Measurements from ENCODE around the gene SEC24C.
"Not testable (repeated sequence)": the region's sequence is repeated elsewhere in the genome, so short reads cannot be mapped to it uniquely, and the experiment has no call there.

SEC24C gene

DNA sequence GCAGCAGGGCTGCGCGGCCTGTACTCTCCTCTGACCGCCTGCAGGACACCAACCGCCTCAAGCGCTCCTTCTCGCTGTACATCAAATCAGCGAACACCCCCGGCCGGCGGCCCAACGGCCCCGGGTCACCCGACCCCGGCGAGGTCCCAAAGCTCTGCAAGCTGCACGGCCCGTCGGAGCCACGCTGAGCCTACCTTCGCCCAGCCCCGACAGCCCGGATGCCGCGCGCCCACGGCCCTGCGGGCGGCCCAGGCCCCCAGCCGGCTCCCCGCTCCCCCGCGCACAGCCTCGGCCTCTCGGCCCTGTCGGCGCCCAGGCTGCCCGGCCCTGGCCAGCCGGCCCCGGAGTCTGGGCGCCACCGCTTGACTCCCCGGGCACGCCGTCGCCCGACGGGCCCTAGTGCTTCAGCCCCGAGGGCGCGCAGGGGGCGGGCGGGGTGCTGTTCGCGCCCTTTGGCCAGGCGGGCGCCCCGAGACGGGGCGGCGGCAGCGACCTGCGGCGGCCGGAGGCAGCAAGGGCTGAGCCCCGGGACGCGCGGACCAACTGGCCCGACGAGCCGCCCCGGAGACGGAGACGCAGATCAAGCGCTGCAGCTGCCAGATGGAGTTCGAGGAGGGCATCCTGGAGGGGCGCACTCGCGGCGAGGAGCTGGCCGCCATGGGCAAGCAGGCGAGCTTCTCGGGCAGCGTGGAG, 11.1 kb upstream of the SEC24C start:
- DNase-seq = no peak

DNA sequence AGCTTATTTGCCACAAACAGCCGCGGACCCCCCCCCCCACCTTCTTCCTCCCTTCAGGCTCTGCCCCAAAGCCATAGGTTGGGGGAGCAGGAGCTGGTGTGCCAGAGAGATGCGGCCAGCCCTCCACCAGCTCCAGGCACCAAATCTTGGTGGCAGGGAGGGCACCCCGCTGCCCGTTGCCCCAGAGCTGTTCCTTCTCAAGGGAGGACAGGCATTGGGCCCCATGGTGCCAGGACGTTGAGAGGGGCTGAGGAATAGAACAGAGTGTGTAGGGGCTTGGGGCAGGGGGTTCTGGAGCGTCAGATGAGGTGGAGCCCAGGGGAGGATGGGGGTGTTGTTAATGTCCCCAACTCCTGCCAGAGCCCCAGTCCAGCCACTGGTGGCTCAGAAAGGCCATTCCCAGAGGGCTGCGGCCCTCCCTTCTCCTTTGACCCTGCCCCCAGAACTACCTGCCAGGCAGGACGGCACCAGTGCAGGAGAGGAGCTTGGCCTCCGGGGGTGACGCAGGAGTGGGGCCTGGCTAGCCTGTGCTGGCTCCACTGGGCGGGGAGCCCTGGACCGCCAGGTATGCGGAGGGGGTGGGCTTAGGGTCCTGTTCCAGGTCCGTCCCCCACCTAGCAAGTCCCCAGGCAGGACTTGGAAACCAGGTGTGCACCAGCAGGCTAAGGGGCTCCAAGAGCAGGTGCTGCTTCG, 10.0 kb upstream of the SEC24C start:
- DNase-seq = no peak

DNA sequence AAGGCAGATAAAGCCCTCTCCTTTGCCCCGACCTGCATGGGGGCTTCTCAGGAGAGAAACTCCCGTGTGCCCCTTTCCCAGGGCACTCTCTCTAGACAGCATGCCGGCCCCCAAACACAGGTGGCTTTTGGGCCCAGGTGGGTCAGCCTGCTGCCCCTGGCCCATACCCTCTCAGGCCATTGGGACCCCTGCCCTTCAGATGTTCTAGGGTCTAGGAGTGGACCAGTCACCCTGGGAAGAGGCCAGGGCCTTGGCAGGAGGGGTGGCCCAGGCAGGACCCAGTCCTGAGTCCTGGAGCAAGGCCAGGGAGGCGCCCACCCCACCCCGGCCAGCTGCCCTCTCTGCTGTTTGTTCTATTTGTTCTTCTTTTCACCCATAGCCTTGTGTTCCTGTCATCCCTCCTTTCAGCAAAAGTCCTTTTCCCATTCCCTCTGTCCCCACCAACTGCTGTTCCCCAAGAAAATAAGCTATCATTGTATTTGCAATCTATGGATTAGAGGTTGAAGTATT, 9.3 kb upstream of the SEC24C start:
- no peak for DNase-seq

DNA sequence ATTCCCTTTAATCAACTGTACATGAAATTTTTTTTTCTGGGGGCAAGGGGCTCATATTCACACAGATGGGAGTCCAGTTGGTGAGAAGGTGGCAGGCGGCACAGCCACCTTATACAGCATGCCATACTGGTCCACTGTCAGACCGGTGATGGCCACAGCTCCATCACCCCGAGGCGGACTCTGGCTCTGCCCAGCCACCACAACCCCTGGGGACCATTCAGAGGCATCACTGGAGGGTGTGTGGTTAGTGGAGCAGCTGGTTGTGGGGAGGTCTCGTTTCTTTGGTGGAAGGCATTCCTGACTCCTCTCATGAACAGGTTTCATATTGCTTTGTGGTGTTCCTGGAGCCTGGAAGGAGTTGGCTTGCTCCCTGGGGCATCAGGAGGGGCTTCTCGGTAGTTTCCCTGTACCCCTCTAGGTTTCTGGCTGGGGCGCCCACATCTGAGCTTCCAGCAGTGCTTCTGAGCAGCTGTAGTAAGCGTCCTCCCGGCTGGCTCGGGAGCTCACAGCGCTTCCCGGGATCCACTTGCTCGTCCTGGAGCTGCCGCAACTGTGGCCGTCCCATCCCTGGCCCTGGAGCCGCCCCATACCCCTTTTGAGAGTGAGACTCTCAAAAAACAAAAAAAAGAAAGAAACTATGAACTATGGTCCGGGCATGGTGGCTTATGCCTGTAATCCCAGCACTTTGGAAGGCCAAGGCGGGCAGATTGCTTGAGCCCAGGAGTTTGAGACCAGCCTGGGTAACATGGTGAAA, 3.5 kb upstream of the SEC24C start:
- DNase-seq = not testable (repeated sequence)

DNA sequence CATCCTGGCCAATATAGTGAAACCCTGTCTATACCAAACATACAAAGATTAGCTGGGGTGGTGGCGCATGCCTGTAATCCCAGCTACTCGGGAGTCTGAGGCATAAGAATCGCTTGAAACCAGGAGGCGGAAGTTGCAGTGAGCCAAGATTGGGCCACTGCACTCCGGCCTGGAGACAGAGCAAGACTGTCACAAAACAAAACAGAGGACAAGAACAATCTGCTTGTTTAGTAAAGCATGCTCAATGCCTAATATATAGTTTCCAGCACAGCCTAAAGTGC, 1.8 kb upstream of the SEC24C start:
- no peak for DNase-seq

DNA sequence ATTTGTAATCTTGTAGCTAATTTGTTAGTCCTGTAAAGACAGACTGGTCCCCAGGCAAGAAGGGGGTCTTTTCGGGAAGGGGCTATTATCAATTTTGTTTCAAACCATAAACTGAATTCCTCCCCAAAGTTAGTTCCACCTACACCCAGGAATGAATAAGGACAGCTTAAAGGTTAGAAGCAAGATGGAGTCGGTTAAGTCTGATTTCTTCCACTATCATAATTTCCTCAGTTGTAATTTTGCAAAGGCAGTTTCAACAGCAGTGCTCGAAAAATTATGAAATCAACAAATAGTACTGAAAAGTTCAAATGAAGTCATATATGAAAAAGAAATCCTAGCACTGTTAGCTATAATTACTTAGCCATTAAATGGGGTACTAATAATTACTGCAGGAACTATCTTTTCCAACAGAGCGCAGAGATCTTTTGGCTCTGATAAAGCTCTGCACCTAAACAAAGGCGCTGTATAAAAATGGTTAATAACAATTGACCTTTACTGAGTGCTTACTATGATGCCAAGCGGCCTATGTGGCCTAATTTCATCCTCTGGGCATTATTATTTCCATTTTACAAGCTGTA, 756 bp upstream of the SEC24C start:
- DNase-seq = no peak

DNA sequence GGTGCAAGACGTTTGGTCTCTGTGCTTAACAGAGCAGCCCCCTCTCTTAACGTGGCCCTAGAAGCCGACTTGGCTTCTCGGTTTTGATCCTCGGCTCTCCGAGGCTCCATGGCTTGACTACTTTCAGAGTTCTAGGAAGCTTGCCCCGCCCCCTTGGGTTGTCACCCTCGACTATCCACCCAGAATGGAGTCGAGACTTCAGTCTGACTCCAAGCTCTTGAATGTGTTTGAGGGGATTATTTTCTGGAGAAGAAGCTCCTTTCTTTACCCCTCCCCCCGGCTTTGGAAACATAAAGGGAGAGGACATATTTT, 448 bp downstream of the SEC24C start:
- peak; percentile 71 to 80 for DNase-seq

DNA sequence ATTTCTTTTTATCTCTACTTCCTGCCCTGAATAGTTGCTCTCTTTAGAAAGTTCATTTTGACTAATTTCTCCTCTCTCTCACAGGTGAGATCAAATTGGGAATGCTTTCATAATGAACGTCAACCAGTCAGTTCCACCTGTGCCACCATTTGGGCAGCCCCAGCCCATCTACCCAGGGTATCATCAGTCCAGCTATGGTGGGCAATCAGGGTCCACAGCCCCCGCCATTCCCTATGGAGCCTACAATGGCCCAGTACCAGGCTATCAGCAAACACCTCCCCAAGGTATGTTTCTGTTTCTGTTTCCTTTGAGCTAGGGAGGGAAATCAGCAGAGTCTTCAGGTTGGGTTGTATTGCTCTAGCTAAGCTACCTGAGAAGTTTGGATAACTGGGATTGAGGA, 2.5 kb downstream of the SEC24C start:
- no peak for DNase-seq

DNA sequence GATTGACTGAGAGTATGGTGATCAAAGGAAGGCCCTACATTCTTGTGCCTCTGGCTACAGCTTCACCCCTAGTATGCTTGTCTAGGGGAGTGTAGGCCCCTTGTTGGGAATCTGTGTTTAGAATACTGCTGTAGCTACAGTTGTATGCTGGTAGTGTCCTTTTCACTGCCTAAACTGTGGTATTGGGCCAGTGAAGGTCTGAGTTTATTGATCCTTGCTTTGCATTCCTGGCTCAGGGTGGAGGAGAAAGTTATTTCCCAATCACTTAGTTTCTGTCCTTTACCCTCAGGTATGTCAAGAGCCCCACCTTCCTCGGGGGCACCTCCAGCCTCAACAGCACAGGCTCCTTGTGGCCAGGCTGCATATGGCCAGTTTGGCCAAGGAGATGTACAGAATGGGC, 6.6 kb downstream of the SEC24C start:
- no peak for DNase-seq

DNA sequence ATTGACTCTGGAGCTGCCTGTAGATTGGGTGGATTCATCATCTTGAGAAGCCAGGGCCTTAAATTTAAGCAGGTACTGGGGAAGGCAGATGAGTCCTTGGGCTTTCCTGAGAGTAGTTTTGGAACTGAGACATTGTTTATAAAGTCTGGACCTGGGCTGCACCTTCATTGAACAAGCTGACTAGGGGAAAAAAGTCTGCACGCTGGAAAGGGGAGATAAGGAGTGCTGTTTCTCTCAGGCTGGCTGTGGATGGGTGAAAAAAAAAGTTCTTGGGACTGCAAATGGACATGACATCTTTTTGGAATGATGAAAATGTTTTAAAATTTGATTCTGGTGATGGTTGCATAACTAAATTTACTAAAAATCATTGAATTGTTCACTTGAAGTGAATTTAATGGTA, 12.0 kb downstream of the SEC24C start:
- no peak for DNase-seq

DNA sequence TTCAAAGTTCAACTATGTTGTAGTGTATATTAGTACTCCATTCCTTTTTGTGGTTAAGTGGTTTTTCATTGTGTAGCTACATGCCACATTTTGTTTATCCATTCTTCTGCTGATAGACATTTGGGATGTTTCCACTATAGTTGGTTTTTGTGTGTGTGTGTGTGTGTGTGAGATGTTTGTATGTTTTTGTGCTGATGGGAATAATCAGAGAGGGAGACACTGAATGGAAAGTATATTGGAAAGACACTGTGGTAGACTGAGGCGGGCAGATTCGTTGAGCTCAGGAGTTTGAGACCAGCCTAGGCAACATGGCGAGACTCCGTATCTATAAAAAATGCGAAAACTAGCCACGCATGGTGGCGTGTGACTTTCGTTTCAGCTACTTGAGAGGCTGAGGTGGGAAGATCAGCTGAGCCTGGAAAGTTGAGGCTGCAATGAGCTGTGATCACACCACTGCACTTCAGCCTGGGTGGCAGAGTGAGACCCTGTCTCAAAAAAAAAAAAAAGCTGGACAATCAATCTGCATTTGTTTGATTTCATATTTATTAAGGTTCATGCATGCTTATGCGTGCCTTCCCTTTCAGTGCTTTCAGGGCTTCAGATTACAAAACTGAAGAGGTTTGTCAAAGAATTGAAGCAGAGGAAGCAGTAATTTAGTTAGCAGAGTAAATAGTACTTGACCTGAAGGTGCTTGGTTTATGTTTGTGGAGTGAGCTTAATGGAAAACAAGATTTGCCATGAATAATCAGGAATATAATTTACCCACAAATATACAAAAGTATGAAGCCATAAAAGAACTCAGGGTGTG, 14.7 kb downstream of the SEC24C start:
- no peak for DNase-seq

DNA sequence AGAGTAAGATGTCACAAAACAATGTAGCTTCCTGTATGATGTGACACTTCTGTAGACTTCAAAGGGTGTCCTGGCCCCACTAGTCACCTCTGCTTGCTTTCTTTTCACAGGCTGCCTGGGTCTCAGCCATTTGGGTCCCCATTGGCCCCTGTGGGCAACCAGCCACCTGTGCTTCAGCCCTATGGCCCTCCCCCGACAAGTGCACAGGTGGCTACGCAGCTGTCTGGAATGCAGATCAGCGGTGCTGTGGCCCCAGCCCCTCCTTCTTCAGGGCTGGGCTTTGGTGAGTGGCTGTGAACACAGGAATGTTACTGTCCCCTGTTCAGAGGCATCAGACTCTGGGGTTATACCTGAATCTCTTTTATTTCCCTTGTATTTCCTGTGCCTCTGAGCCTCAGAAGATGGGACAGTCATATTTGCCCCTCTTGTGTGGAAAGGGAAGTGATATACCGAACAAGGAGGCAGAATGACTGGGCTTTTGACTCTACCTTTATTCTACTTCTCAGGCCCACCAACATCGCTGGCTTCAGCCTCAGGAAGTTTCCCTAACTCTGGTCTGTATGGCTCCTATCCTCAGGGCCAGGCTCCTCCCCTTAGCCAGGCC, 15.4 kb downstream of the SEC24C start:
- DNase-seq = peak in 1 of 2 experiments; percentile 23

DNA sequence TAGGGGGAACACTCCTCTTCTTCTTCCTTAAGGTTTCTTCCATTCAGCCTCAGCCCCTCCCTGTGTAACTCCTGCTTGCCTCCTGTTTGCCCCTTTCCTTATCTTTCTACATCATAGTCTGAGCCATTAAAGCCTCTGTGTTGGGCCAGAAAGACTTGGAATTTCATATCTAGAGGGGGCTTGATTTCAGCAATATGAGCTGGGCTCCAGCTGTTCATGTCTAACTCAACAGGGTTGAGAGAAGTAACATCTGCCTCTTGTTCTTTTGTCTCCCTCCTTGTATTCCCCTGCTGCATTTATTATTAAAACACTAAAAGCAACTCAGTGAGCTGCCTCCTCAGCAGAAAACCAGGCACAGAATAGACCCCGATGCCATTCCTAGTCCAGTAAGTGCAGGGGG, 17.6 kb downstream of the SEC24C start:
- DNase-seq = no peak

DNA sequence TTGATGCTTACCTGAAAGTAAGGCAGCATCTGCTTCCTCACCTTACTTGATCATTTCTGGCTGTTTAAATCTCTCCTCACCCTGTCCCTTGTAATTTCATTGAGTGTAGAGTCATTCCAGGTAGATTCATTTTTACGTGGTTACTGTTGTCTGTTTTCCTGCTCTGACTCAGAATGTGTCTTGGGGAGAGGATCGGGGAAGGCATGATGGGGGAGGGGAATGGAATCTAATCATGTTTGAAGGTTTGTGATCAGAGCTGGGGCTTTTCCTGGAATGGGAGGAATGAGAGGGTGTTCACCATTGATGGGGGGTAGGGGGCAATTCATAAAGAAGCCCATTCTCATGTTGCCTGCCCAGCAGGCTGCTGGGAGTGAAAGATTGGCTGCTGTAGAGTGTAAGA, 18.7 kb downstream of the SEC24C start:
- DNase-seq = peak in 1 of 2 experiments; percentile 39

DNA sequence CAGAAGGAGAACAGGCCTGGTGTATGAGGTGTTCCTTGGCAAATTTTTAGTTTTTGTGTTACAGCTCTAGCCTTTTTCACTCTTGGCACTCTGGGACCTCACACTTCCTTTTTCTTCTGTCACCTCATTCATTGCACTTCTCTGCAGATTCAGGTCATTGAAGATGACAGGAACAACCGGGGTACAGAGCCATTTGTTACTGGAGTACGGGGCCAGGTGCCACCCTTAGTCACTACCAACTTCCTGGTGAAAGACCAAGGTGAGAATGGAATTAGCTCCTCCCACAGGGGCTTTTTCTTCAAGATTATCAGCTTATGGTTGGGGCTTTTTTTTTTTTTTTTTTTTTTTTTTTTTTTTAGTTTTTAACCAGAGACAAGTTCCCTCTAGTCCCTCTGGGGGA, 19.2 kb downstream of the SEC24C start:
- no peak for DNase-seq

DNA sequence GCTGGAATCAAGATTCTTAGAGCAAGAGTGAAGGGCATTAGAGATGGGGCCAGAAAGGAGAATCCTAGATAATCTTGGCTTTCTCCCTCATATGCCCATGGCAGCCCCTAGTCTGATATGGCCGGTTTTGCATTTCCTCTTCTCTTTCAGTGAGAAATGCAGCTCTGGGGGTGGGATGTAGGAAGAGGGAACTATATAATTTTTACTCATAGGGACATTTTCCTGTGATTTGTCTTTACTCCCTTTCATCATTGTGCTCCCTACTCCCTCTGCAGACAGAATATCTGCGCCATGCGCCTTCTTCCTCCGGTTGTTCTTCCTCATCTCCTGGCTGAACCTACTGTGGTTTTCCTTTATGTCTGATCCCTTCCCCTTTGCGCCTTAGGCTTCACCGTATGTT, 20.9 kb downstream of the SEC24C start:
- no peak for DNase-seq

DNA sequence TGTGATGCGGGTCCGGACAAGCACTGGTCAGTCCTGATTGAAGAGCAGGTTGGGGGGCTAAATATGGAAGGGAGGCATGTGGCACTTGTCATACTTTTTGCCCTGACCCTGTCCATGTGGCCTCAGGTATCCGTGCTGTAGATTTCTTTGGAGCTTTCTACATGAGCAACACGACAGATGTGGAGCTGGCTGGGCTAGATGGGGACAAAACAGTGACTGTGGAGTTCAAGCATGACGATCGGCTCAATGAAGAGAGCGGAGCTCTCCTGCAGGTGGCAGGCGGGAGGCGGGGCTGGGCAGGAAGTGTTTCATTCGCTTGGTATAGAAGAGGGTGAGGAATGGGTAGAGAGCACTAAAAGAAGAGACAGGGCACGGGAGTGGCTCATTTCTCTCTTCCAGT, 24.7 kb downstream of the SEC24C start:
- DNase-seq = peak; percentile 50 to 62

DNA sequence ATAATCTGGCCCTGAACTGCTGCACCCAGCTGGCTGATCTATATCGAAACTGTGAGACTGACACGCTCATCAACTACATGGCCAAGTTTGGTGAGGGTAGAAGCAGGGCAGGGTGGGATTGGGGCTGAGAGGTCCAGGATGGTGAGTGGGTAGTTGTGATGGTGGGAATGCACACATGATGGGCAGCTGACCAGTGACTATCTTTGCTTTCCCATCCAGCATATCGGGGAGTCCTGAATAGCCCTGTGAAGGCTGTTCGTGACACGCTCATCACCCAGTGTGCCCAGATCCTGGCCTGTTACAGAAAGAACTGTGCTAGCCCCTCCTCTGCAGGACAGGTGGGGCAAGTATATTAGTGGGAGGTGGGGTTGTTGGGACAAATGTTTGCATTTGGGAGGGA, 25.2 kb downstream of the SEC24C start:
- no peak for DNase-seq

DNA sequence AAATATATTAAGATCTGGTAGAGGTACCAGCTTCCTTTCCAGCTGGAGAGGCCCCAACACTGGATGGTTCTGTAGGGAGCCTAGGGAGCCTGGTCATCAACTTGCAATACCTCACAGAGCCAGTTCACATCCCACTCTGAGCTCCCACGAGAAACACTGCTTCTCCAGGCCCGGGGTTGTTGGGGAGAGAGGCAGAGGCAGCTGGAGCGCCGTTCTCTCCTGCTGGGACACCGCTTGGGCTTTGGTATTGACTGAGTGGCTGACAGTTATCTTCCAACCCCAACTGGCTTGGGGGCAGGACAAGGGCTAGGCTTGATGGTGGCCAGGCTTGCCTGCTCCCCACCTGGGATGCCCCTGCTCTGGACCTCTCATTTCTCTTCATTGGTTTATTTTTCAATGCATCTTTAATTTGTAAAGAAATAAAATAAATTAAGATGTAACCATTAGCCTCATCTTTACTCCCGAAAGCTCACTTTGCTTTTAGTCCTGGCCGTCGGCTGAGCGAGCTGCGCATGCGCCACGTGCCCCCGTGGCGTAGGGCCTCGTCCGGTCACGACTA, 27.6 kb downstream of the SEC24C start:
- no peak for DNase-seq

DNA sequence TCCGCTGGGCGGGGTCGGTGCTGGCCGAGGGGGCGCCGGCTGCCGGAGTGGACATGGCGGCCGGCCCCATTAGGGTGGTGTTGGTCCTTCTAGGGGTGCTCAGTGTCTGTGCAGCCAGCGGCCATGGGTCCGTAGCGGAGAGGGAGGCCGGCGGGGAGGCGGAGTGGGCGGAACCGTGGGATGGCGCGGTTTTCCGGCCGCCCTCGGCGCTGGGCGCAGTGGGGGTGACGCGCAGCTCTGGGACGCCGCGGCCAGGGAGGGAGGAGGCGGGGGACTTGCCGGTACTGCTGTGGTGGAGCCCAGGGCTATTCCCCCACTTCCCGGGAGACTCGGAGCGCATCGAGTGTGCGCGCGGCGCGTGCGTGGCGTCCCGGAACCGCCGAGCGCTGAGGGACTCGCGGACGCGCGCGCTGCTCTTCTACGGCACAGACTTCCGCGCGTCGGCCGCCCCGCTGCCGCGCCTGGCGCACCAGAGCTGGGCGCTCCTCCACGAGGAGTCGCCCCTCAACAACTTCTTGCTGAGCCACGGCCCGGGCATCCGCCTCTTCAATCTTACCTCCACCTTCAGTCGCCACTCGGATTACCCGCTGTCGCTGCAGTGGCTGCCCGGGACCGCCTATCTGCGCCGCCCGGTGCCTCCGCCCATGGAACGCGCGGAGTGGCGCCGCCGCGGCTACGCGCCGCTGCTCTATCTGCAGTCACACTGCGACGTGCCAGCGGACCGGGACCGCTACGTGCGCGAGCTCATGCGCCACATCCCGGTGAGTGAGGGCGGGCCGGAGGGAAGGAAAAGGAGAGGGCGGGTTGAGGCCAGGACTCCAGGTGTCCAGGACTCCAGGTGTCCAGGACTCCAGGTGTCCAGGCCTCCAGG, 28.3 kb downstream of the SEC24C start:
- peak; percentile 83 to 85 for DNase-seq

Measured in activated CD4-positive, alpha-beta T cell treated with anti-CD3 and anti-CD28 coated beads, Interleukin-2, amount 50 U/mL, for 48 hours (primary cell).